HEK293T (cell line): ENCODE data around the gene MAPK9.

ENCODE experiments used
- BHLHE40 ChIP-seq: fragments of 450-650 bp; IDR thresholded peaks from 2 replicates; pipeline ENCODE4 v1.6.1; 2016; ENCODE audit warnings: mild to moderate bottlenecking, moderate library complexity, borderline replicate concordance
- ELF4 ChIP-seq: fragments of 450-650 bp; IDR thresholded peaks from 2 replicates; pipeline ENCODE4 v1.6.1; 2017; ENCODE audit warnings: antibody characterized with exemption
- FOXA1 ChIP-seq: fragments of 450-650 bp; IDR thresholded peaks from 2 replicates; pipeline ENCODE4 v1.6.1; 2016; ENCODE audit warnings: mild to moderate bottlenecking
- FOXM1 ChIP-seq: fragments of 450-650 bp; IDR thresholded peaks from 2 replicates; pipeline ENCODE4 v1.6.1; 2017; ENCODE audit warnings: mild to moderate bottlenecking, borderline replicate concordance
- LEF1 ChIP-seq: fragments of 450-650 bp; IDR thresholded peaks from 2 replicates; pipeline ENCODE4 v1.6.1; 2017; ENCODE audit warnings: mild to moderate bottlenecking, borderline replicate concordance
- NFRKB ChIP-seq: fragments of 450-650 bp; IDR thresholded peaks from 2 replicates; pipeline ENCODE4 v1.6.1; 2016; ENCODE audit warnings: mild to moderate bottlenecking, moderate library complexity

GRCh38 chr5:180330270-180330648 lies 38.4 kb upstream of the MAPK9 start:
- TF ChIP-seq FOXM1: no peak
- no peak for TF ChIP-seq NFRKB
- no peak for TF ChIP-seq LEF1
- no peak for TF ChIP-seq ELF4
- no peak for TF ChIP-seq FOXA1
- TF ChIP-seq BHLHE40: no peak
